ENCODE results near the gene CLEC4M.
"Not testable (repeated sequence)": the region's sequence is repeated elsewhere in the genome, so short reads cannot be mapped to it uniquely, and the experiment has no call there.

CLEC4M gene

GRCh38 chr19:7792281-7792680 lies 29.2 kb downstream of the CLEC4M start:
- Mint-ChIP-seq H3K4me3 (no peak overlapping the region), H3K4me1 (ENCODE audit: low read depth) (peaks cover 2% of the 10 kb centered on the region), H3K9me3 (no peaks in the 10 kb centered on the region), H3K36me3 (ENCODE audit: low read depth) (no peaks in the 10 kb centered on the region), H3K27ac (no peak overlapping the region), H3K27me3 (ENCODE audit: low read depth) (peaks cover 36% of the 10 kb centered on the region)
- DNase-seq (ENCODE audit: low spot score) = no peak

DNA sequence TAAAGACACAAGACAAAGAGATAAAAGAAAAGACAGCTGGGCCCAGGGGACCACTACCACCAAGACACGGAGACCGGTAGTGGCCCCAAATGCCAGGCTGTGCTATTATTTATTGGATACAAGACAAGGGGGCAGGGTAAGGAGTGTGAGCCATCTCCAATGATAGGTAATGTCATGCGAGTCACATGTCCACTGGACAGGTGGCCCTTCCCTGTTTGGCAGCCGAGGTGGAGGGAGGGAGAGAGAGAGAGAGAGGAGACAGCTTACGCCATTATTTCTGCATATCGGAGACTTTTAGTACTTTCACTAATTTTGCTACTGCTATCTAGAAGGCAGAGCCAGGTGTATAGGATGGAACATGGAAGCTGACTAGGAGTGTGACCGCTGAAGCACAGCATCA lies 29.7 kb downstream of the CLEC4M start:
- not testable (repeated sequence) for H3K9me3 Mint-ChIP-seq; H3K4me3 Mint-ChIP-seq; H3K4me1 Mint-ChIP-seq (ENCODE audit: low read depth); DNase-seq (ENCODE audit: low spot score); H3K27ac Mint-ChIP-seq; H3K36me3 Mint-ChIP-seq (ENCODE audit: low read depth)
- peaks cover 34% of the 10 kb centered on the region for H3K27me3 Mint-ChIP-seq (ENCODE audit: low read depth)

DNA sequence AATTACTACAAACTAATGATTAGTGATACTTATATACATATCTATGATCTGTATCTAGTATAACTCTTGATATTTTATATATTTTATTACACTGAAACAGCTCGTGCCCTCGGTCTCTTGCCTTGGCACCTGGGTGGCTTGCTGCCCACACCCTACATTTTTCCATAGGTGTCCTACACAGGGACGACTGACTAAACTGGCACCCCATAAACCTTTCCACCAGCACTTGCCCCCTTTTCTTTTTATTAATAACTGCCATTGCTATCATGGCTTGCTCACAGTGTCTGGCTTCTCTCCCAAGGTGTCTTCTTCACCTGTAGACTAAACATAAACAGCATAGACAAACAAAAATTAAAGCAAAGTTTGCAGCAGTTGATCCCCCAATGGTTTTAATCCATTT lies 30.4 kb downstream of the CLEC4M start:
- DNase-seq (ENCODE audit: low spot score) = no peak
- H3K36me3 Mint-ChIP-seq (ENCODE audit: low read depth) = no peaks in the 10 kb centered on the region
- H3K4me3 Mint-ChIP-seq = no peak overlapping the region
- peaks cover 33% of the 10 kb centered on the region for H3K27me3 Mint-ChIP-seq (ENCODE audit: low read depth)
- no peaks in the 10 kb centered on the region for H3K9me3 Mint-ChIP-seq
- H3K4me1 Mint-ChIP-seq (ENCODE audit: low read depth) = peaks cover 2% of the 10 kb centered on the region
- H3K27ac Mint-ChIP-seq = no peak overlapping the region

GRCh38 chr19:7795555-7796161 lies 32.6 kb downstream of the CLEC4M start:
- H3K27me3 Mint-ChIP-seq (ENCODE audit: low read depth) = peaks cover 33% of the 10 kb centered on the region
- no peaks in the 10 kb centered on the region for H3K36me3 Mint-ChIP-seq (ENCODE audit: low read depth)
- H3K4me3 Mint-ChIP-seq = no peak overlapping the region
- H3K9me3 Mint-ChIP-seq = no peaks in the 10 kb centered on the region
- DNase-seq (ENCODE audit: low spot score) = no peak
- no peak overlapping the region for H3K27ac Mint-ChIP-seq
- no peaks in the 10 kb centered on the region for H3K4me1 Mint-ChIP-seq (ENCODE audit: low read depth)

GRCh38 chr19:7799640-7800355 lies 36.8 kb downstream of the CLEC4M start:
- H3K36me3 Mint-ChIP-seq (ENCODE audit: low read depth) = no peaks in the 10 kb centered on the region
- peaks cover 40% of the 10 kb centered on the region for H3K27me3 Mint-ChIP-seq (ENCODE audit: low read depth)
- DNase-seq (ENCODE audit: low spot score) = peak; percentile 50
- no peaks in the 10 kb centered on the region for H3K4me1 Mint-ChIP-seq (ENCODE audit: low read depth)
- H3K9me3 Mint-ChIP-seq = peaks cover 8% of the 10 kb centered on the region
- H3K4me3 Mint-ChIP-seq = no peak overlapping the region
- H3K27ac Mint-ChIP-seq = no peak overlapping the region

DNA sequence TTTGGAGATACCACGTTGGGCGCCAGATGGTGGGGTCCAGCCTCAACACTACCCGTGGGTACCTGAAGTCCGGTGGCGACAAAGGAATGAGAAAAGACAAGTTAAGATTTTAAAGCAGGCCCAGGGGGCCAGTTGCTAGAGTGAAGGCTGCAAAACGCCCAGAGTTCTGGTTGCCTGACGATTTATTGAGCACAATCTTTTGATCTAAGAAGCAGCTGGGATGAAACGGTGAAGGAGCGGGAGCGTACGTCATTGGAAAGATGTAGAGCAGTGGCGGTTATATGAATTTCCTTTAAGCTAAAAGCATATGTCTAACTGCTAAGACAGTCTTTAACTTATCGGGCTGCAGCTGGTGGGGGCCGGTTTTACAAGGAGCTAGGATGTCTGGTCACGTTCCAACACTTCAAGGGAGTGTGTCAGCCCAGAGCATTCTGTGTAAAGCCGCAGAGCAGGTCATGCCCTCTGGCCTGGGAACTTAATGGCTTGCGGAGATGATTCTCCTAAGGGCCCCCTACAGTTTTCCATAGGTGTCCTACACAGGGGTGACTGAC lies 38.1 kb downstream of the CLEC4M start:
- peaks cover 40% of the 10 kb centered on the region for H3K27me3 Mint-ChIP-seq (ENCODE audit: low read depth)
- no peak overlapping the region for H3K4me3 Mint-ChIP-seq
- H3K36me3 Mint-ChIP-seq (ENCODE audit: low read depth) = no peaks in the 10 kb centered on the region
- no peak for DNase-seq (ENCODE audit: low spot score)
- H3K27ac Mint-ChIP-seq = no peak overlapping the region
- no peaks in the 10 kb centered on the region for H3K4me1 Mint-ChIP-seq (ENCODE audit: low read depth)
- H3K9me3 Mint-ChIP-seq = peaks cover 8% of the 10 kb centered on the region

GRCh38 chr19:7806234-7806633 lies 43.2 kb downstream of the CLEC4M start:
- H3K36me3 Mint-ChIP-seq (ENCODE audit: low read depth) = no peaks in the 10 kb centered on the region
- no peak overlapping the region for H3K4me3 Mint-ChIP-seq
- no peak overlapping the region for H3K27ac Mint-ChIP-seq
- DNase-seq (ENCODE audit: low spot score) = no peak
- H3K4me1 Mint-ChIP-seq (ENCODE audit: low read depth) = peaks cover 7% of the 10 kb centered on the region
- peaks cover 29% of the 10 kb centered on the region for H3K27me3 Mint-ChIP-seq (ENCODE audit: low read depth)
- peaks cover 25% of the 10 kb centered on the region for H3K9me3 Mint-ChIP-seq

DNA sequence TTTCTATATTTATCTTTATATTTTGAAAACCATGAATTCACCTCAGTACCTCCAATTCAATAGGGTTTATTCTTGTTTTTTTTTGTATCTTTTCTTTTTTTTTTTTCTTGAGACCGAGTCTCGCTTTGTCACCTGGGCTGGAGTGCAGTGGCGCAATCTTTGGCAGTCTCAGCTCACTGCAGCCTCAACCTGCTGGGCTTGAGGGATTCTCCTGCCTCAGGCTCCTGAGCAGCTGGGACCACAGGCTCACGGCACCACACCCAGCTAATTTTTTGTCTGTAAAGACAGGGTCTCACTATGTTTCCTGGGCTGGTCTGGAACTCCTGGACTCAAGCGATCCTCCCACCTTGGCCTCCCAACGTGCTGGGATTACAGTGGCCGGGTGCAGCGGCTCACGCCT lies 43.8 kb downstream of the CLEC4M start:
- Mint-ChIP-seq H3K4me3 (no peak overlapping the region), H3K4me1 (ENCODE audit: low read depth) (peaks cover 7% of the 10 kb centered on the region), H3K36me3 (ENCODE audit: low read depth) (no peaks in the 10 kb centered on the region), H3K27ac (no peak overlapping the region), H3K9me3 (peaks cover 29% of the 10 kb centered on the region), H3K27me3 (ENCODE audit: low read depth) (peaks cover 30% of the 10 kb centered on the region)
- no peak for DNase-seq (ENCODE audit: low spot score)

DNA sequence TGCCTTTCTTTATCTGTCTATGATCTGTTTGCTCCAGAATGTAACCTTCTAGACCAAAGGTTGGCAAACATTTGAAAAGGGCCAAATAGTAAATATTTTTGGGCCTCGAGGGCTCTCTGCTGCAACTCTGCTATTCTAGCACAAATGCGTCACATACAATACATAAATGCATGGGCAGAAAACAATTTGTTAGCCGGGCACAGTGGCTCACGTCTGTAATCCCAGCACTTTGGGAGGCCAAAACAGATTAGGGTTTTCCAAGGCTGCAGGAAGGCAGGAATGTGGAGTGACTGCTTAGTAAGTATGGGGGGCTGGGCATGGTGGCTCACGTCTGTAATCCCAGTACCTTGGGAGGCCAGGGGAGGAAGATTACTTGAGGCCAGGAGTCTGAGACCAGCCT lies 45.1 kb downstream of the CLEC4M start:
- no peak for DNase-seq (ENCODE audit: low spot score)
- H3K27me3 Mint-ChIP-seq (ENCODE audit: low read depth) = peaks cover 27% of the 10 kb centered on the region
- H3K4me3 Mint-ChIP-seq = no peak overlapping the region
- H3K4me1 Mint-ChIP-seq (ENCODE audit: low read depth) = peaks cover 7% of the 10 kb centered on the region
- no peak overlapping the region for H3K27ac Mint-ChIP-seq
- H3K36me3 Mint-ChIP-seq (ENCODE audit: low read depth) = no peaks in the 10 kb centered on the region
- peaks cover 31% of the 10 kb centered on the region for H3K9me3 Mint-ChIP-seq

GRCh38 chr19:7811989-7812388 lies 48.9 kb downstream of the CLEC4M start:
- no peak overlapping the region for H3K27ac Mint-ChIP-seq
- peaks cover 3% of the 10 kb centered on the region for H3K36me3 Mint-ChIP-seq (ENCODE audit: low read depth)
- H3K4me3 Mint-ChIP-seq = no peak overlapping the region
- peaks cover 11% of the 10 kb centered on the region for H3K4me1 Mint-ChIP-seq (ENCODE audit: low read depth)
- peaks cover 45% of the 10 kb centered on the region for H3K9me3 Mint-ChIP-seq
- H3K27me3 Mint-ChIP-seq (ENCODE audit: low read depth) = peaks cover 31% of the 10 kb centered on the region
- DNase-seq (ENCODE audit: low spot score) = no peak

GRCh38 chr19:7815325-7815724 lies 52.3 kb downstream of the CLEC4M start:
- Mint-ChIP-seq H3K27ac (no peak overlapping the region), H3K36me3 (ENCODE audit: low read depth) (peaks cover 3% of the 10 kb centered on the region), H3K9me3 (peaks cover 47% of the 10 kb centered on the region), H3K4me3 (no peak overlapping the region), H3K27me3 (ENCODE audit: low read depth) (peaks cover 37% of the 10 kb centered on the region), H3K4me1 (ENCODE audit: low read depth) (peaks cover 4% of the 10 kb centered on the region)
- DNase-seq (ENCODE audit: low spot score) = no peak

- not testable (repeated sequence) for H3K36me3 Mint-ChIP-seq (ENCODE audit: low read depth); H3K4me1 Mint-ChIP-seq (ENCODE audit: low read depth); DNase-seq (ENCODE audit: low spot score); H3K4me3 Mint-ChIP-seq; H3K27ac Mint-ChIP-seq
- H3K9me3 Mint-ChIP-seq = peaks cover 40% of the 10 kb centered on the region
- peaks cover 37% of the 10 kb centered on the region for H3K27me3 Mint-ChIP-seq (ENCODE audit: low read depth)
Measured at GRCh38 chr19:7816040-7816439, 53.0 kb downstream of the CLEC4M start.

DNA sequence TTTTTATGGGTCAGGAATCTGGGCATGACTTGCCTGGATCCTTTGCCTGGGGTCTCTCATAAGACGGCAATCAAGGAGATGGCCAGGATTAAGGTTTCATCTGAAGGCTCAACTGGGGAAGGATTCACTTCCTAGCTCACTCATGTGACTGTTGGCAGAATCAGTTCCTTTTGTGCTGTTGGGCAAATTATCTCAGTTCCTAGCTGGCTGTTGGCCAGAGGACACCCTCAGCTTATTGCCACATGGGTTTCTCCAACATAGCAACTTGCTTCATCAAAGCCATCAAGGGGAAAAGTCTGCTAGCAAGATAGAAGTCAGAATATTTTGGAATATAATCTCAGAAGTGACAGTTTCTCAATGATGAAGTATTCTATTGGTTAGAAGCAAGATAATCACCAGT lies 54.8 kb downstream of the CLEC4M start:
- H3K27me3 Mint-ChIP-seq (ENCODE audit: low read depth) = peaks cover 31% of the 10 kb centered on the region
- no peak overlapping the region for H3K4me3 Mint-ChIP-seq
- H3K9me3 Mint-ChIP-seq = peaks cover 28% of the 10 kb centered on the region
- no peak for DNase-seq (ENCODE audit: low spot score)
- peaks cover 4% of the 10 kb centered on the region for H3K4me1 Mint-ChIP-seq (ENCODE audit: low read depth)
- peaks cover 3% of the 10 kb centered on the region for H3K36me3 Mint-ChIP-seq (ENCODE audit: low read depth)
- no peak overlapping the region for H3K27ac Mint-ChIP-seq

- Mint-ChIP-seq H3K4me1 (ENCODE audit: low read depth) (peaks cover 6% of the 10 kb centered on the region), H3K4me3 (no peak overlapping the region), H3K27ac (no peak overlapping the region), H3K27me3 (ENCODE audit: low read depth) (peaks cover 32% of the 10 kb centered on the region), H3K36me3 (ENCODE audit: low read depth) (peaks cover 3% of the 10 kb centered on the region), H3K9me3 (peaks cover 28% of the 10 kb centered on the region)
- DNase-seq (ENCODE audit: low spot score) = no peak
Measured at GRCh38 chr19:7818806-7819205, 55.8 kb downstream of the CLEC4M start.
